GM19395 (cell line): ENCODE data around the gene RXRA.

Experiments used
- ATAC-seq: cut with Tn5 transposase; IDR thresholded peaks from one replicate; pipeline ENCODE4 v1.9.1; 2021; ENCODE audit warnings: mild to moderate bottlenecking, moderate library complexity; ENCODE audit not compliant: unreplicated experiment

The RXRA gene

GRCh38 chr9:134441227-134442084 is 115.2 kb downstream of the RXRA start:
- no peak for ATAC-seq

- no peak for ATAC-seq
Observed at GRCh38 chr9:134442085-134442474, 115.8 kb downstream of the RXRA start.

GRCh38 chr9:134442486-134443173 is 116.4 kb downstream of the RXRA start:
- no peak for ATAC-seq

GRCh38 chr9:134443174-134444037 is 117.2 kb downstream of the RXRA start:
- no peak for ATAC-seq

- no peak for ATAC-seq
Observed at GRCh38 chr9:134444038-134444315, 117.7 kb downstream of the RXRA start.

GRCh38 chr9:134445000-134445399 is 118.7 kb downstream of the RXRA start:
- ATAC-seq = no peak

- no peak for ATAC-seq
Observed at GRCh38 chr9:134449180-134449916, 123.1 kb downstream of the RXRA start.

- ATAC-seq = no peak
Observed at GRCh38 chr9:134451700-134452458, 125.6 kb downstream of the RXRA start.

GRCh38 chr9:134452728-134453127 is 126.5 kb downstream of the RXRA start:
- ATAC-seq = no peak

- ATAC-seq = no peak
Observed at GRCh38 chr9:134453776-134454475, 127.7 kb downstream of the RXRA start.

GRCh38 chr9:134454476-134454857 is 128.2 kb downstream of the RXRA start:
- ATAC-seq = no peak

- no peak for ATAC-seq
Observed at GRCh38 chr9:134455021-134455471, 128.8 kb downstream of the RXRA start.

- no peak for ATAC-seq
Observed at GRCh38 chr9:134455537-134455933, 129.3 kb downstream of the RXRA start.

GRCh38 chr9:134455934-134456755 is 129.9 kb downstream of the RXRA start:
- no peak for ATAC-seq

GRCh38 chr9:134456756-134457305 is 130.6 kb downstream of the RXRA start:
- no peak for ATAC-seq

- ATAC-seq = no peak
Observed at GRCh38 chr9:134457321-134458206, 131.3 kb downstream of the RXRA start.
